ENCODE measurements around the gene RPS27A. TPM values are rescaled to one million over a fixed set of nuclear protein-coding genes. Genes with fewer than 3 reads are reported as not detected.

The RPS27A gene
- polyA plus RNA-seq, 1 experiment, result 769 TPM

DNA sequence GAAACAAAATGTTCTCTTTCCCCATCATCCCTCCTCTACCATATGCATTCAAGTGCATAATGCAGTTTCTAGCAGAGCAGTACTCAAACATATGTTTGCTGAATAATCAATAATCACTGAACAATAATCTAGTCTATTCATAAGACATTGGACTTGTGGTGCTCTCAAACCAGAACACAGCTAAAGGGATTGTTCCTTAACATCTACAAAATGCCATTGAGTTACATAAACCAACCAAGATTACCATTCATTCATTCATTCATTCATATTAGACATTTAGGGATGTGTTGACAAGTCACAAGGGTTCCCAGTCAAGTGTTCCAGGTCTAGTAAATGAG is 4.3 kb upstream of the RPS27A start:
- Histone ChIP-seq H3K27me3 (ENCODE audit: control insufficient read depth, insufficient read depth, low read length) (no peaks in the 10 kb centered on the region), H3K4me3 (ENCODE audit: low read depth, low read length) (no peak overlapping the region), H3K36me3 (ENCODE audit: control insufficient read depth, insufficient read depth, low read length) (peaks cover 4% of the 10 kb centered on the region)
- CTCF ChIA-PET, result no interaction called here
- no peak for DNase-seq (ENCODE audit: low read depth)
- TF ChIP-seq, protein P1, sequence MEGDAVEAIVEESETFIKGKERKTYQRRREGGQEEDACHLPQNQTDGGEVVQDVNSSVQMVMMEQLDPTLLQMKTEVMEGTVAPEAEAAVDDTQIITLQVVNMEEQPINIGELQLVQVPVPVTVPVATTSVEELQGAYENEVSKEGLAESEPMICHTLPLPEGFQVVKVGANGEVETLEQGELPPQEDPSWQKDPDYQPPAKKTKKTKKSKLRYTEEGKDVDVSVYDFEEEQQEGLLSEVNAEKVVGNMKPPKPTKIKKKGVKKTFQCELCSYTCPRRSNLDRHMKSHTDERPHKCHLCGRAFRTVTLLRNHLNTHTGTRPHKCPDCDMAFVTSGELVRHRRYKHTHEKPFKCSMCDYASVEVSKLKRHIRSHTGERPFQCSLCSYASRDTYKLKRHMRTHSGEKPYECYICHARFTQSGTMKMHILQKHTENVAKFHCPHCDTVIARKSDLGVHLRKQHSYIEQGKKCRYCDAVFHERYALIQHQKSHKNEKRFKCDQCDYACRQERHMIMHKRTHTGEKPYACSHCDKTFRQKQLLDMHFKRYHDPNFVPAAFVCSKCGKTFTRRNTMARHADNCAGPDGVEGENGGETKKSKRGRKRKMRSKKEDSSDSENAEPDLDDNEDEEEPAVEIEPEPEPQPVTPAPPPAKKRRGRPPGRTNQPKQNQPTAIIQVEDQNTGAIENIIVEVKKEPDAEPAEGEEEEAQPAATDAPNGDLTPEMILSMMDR (IDR thresholded peaks at IDR 0.05; ENCODE audit: insufficient read depth, low read depth, low read length), result no peak
- POLR2A ChIA-PET, result no interaction called here

DNA sequence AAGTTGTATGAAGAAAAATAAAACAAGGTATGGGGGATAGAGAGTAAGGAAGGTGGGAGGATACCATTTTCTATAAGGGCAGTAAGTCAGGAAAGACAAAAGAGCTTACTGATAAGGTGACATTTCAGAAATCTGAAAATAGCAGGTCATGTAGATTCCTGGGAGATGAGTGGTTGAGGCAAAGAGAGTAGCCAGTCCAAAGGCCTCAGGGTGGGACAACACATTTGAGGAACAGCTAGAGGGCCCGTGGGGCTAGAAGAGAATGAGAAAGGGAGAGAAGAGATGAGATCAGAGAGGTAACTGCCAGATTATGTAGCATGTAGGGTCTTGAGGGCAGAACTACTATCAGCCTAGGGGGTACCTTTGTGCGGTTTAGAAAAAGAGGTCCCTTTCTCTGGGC is 3.3 kb upstream of the RPS27A start:
- DNase-seq (ENCODE audit: low read depth), result no peak
- Histone ChIP-seq H3K36me3 (ENCODE audit: control insufficient read depth, insufficient read depth, low read length) (peaks cover 4% of the 10 kb centered on the region), H3K4me3 (ENCODE audit: low read depth, low read length) (no peak overlapping the region), H3K27me3 (ENCODE audit: control insufficient read depth, insufficient read depth, low read length) (no peaks in the 10 kb centered on the region)
- TF ChIP-seq, protein P1 (IDR thresholded peaks at IDR 0.05; ENCODE audit: insufficient read depth, low read depth, low read length), result no peak
- POLR2A ChIA-PET, result no interaction called here
- CTCF ChIA-PET, result no interaction called here

DNA sequence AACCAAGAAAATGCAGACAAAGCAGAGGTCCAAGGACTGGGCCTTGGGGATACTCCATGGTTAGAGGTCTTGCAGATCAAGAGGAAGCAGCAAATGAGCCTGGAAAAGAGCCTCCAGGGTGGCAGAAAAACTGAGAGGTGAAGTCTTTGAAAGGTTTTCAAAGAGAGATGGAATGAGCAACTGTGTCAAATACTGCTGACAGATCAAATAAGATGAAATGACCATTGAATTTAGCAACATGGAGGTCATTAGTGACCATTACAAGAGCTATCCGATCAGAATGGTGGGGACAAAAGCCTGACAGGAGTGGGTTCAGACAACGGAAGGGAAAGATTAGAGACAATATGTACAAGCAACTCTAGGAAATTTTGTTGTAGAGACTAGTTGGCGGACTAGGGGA is 1.9 kb upstream of the RPS27A start:
- peaks cover 1% of the 10 kb centered on the region; the same call in 1 of the 2 replicates for H3K36me3 ChIP-seq (ENCODE audit: control insufficient read depth, insufficient read depth, low read length)
- POLR2A ChIA-PET, result no interaction called here
- no peak overlapping the region for H3K4me3 ChIP-seq (ENCODE audit: low read depth, low read length)
- CTCF ChIA-PET, result interaction anchor here (0.6 kb wide), 1 partner anchor 326 kb away, joined by 4 read pairs; no protein-coding TSS in a partner anchor
- TF ChIP-seq, protein P1 (IDR thresholded peaks at IDR 0.05; ENCODE audit: insufficient read depth, low read depth, low read length), result no peak
- no peak for DNase-seq (ENCODE audit: low read depth)
- no peaks in the 10 kb centered on the region for H3K27me3 ChIP-seq (ENCODE audit: control insufficient read depth, insufficient read depth, low read length)

DNA sequence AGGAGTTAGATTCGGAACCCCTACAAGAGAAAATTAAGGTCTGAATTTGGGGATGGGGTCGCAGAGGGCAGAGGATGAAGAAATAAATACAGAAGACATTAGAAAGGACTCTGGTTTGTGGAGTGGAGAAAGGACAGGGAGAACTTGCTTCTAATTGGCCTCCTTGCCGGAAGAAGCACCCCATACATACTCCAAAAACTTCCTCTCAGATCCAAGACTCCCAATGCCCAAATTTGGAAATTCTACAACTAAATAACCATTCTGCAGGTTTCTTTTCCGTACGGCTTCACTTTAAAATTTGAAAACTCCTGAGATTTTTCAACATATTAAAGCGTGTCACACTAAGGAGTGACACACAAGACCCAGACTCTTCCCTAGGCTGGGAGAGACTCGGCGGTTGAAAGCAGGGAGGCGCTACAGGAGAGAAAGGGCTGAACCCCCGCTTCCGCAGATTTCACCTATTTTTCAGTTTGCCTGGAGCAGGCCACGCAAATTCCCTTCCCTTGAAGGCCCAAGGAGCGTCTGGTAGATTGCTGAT is 873 bp upstream of the RPS27A start:
- TF ChIP-seq, protein P1 (IDR thresholded peaks at IDR 0.05; ENCODE audit: insufficient read depth, low read depth, low read length), result no peak
- Histone ChIP-seq H3K36me3 (ENCODE audit: control insufficient read depth, insufficient read depth, low read length) (peaks cover 4% of the 10 kb centered on the region; the same call in 1 of the 2 replicates), H3K27me3 (ENCODE audit: control insufficient read depth, insufficient read depth, low read length) (no peaks in the 10 kb centered on the region), H3K4me3 (ENCODE audit: low read depth, low read length) (peak overlapping the region; percentile 83)
- ChIA-PET POLR2A (no interaction called here), CTCF (no interaction called here)
- DNase-seq (ENCODE audit: low read depth), result no peak

DNA sequence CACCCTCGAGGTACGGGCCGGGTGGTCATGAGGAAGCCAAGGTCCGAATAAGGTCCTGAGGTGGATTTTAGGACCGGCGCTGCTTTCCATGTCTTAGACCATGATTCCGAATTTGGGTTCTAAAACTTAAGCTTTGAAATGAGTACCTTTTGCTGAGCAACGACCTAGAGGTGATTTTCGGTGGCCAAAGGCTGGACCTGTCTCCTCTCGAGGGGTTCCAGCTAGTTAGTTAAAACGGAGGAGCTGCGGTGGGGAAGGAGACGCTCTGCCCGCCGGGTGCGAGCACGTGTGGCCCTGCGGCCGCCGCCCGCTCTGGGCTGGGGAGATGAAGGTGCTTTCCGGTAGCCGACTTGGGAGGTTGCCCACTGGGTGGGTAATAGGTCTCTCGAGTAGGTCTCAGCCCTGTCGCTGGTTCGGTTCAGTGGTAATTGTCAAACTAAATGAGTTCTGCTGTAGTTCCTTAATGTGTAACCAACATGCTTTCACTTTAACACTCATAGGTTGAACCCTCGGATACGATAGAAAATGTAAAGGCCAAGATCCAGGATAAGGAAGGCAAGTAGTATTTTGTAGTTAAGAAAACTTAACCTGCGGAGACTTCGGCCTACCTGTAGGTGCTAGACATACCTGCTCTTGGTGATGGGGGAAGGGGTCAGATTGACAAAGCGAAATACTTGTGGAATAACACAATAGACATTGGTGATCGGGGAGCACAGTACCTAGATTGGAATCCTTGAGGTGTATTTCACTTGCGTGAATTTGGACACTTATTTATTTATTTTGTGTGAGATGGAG is 572 bp downstream of the RPS27A start:
- TF ChIP-seq, protein P1 (IDR thresholded peaks at IDR 0.05; ENCODE audit: insufficient read depth, low read depth, low read length), result no peak
- CTCF ChIA-PET, result interaction anchor here (0.6 to 0.7 kb wide), 2 partner anchors 10 to 12 kb away, joined by 6 read pairs; no protein-coding TSS in a partner anchor
- Histone ChIP-seq H3K4me3 (ENCODE audit: low read depth, low read length) (peak overlapping the region; percentile 83), H3K27me3 (ENCODE audit: control insufficient read depth, insufficient read depth, low read length) (no peaks in the 10 kb centered on the region), H3K36me3 (ENCODE audit: control insufficient read depth, insufficient read depth, low read length) (peaks cover 4% of the 10 kb centered on the region; the same call in 1 of the 2 replicates)
- POLR2A ChIA-PET, result no interaction called here
- no peak for DNase-seq (ENCODE audit: low read depth)

All from BJ (cell line).